ENCODE measurements around the gene CERS3.

DNA sequence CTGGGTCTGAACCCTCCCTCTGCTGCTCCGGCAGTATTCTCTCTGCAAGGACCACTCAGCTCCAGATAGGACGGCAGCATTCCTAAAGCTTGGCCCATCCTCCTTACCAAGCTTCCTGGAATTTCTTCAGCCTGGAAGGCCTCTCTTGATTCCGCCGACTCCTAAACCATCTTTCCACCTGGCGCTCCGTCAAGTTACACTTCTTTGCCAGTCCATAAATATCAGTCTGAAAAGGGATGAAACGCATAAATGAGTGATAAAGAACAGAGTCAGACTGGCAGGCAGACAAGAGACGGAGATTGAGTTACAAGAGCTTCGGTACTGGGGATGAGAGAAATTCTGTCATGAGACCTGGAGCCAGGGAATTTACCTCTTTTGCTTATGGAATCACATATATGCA is 44.3 kb downstream of the CERS3 start:
- no peak for TF ChIP-seq POLR2A (IDR thresholded peaks at IDR 0.05)
- no peak for TF ChIP-seq EP300 (IDR thresholded peaks at IDR 0.05)
- no peak for TF ChIP-seq CTCF (IDR thresholded peaks at IDR 0.05)
